ENCODE measurements around the gene CHRNA9.
A peak's percentile ranks its signal among the peaks of the same experiment; 100 is the strongest.
"Not testable (repeated sequence)": the region's sequence is repeated elsewhere in the genome, so short reads cannot be mapped to it uniquely, and the experiment has no call there.

Gene CHRNA9

DNA sequence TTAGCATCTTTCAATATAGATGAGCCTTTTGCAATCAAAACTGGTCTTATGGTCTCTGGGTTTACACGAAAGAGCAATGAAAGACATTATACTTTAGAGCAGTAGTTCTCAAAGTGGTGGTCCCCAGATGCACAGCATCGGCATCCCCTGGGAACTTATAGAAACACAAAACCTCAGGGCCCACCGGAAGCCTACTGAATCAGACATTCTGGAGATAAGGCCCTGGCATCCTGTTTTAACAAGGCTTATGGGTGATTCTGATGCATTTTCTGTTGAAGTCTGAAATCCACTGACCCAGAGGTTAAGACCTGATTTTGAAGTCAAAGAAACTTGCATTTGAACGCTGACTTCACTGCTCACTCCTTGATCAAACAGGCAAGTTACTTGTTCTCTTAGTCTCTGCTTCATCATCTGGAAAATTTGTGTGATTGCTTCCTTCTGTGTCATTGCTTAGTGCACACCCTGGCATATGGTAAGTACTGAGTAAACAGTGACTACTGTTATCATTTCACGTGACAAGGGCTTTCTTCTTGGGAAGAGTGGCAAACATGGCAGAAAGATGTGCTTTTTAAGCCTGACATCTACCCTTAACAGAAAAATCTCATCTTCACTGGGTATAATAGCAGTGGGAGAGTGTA, 14.5 kb downstream of the CHRNA9 start:
- DNase-seq: peak; percentile 11

DNA sequence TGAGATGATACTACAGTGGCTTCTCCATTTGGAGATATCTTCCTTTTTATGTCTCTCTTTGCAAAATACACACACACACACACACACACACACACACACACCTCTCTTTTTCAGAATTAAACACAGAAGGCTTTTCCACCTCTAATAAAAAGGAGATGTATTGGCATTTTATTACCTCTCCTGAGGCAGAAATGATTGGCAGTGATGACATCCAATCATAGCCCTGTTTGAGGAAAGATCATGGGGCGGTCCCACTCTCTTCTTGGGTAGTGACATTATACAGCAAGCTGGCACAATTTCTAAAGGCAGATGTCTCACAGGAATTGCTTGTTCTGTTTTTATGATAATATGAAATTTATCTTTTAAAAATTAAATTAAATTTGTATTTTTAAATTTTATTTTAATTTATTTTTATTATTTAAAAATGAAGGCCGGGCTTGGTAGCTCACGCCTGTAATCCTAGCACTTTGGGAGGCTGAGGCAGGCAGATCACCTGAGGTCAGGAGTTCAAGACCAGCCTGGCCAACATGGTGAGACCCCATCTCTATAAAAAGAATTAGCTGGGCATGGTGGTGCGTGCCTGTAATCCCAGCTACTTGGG, 15.6 kb downstream of the CHRNA9 start:
- no peak for DNase-seq

DNA sequence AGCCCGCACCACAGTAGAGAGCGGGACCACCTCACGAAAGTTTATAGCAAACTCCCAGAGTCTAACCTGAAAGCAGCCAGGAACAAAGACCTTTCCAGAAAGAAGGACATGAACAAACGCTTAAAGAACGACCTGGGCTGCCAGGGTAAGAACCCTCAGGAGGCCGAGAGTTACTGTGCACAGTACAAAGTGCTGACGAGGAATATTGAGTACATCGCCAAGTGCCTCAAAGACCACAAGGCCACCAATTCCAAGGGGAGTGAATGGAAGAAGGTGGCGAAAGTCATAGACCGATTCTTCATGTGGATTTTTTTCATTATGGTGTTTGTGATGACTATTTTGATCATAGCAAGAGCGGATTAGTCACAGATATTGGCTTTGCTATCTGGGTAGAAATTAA, 19.0 kb downstream of the CHRNA9 start:
- no peak for DNase-seq

DNA sequence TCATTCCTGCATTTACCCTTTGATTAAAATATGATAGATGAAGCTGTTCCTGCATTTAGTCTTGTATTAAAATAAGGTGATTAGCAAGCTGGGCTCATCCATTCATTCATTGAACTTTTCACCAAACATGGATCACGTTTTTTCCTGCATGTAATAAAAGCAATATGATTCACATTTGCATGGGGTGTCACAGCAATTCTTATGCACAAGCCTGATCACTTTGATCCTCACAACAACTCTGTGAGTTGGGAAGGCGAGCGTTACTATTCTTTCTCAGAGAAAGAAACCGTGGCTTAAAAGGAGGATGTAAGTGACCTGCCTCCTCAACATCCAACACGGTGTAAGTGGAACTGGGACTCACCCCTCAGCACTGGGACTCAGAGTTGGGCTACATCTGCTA, 20.0 kb downstream of the CHRNA9 start:
- DNase-seq: no peak

DNA sequence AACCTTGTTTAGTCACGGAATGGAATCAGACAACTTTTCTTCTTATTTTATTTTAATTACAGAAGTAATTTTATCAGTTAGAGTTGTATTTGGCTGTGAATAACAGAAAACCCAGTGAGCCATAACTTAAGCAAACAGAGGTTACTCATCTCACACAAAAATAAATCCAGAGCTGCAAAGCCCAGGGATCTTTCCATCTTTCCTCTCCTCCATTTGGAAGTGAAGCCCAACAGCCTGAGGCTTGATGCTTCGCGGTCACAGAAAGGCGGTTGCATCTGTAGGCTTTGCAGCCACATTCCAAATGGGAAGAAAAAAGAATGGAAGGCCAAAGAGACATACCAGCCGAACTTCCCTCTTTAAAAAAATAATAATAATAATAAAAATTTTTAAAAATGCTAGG, 22.6 kb downstream of the CHRNA9 start:
- DNase-seq: no peak

DNA sequence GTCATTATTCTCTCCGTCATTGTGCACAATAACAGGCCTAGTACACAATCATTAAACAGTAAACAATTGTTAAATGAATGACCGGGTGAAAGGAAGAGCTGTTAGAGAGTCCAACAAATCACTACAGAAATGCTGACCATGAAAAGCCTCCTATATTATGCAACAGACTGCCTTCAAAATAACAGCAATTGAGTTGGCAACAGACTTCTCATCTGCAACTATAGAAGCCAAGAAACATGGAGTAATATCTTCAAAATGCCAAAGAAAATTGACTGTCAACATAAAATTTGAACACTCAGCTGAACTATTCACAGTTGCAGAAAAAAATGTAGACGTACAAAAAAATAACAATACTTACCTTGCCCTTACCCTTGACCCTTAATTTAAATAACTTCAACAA, 26.2 kb downstream of the CHRNA9 start:
- no peak for DNase-seq

DNA sequence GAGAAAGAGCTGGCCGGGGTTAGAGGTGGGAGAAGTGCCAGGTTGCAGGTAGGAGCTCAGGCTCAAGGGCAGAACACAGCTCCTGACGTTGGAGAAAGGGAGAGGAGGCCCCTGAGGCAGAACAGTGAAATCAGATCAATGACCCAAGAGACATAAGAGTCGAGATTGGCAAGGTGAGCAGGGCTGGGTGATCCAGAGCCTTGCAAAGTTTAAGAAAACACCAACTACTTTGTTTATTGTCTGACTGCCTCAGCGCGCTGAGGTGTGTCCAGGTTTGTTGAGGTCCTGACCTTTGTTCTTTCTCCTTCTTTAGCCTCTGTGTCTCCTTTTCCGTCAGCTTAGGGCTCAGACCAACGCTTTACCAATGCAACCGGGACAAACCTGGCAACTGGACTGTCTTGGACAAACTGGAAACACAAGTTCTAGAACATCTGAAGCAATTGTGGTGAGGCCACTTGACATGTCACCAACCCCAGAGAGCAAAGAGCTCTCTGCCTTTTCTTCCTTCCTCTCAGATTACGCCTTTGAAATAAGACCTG, 28.3 kb downstream of the CHRNA9 start:
- DNase-seq: no peak

DNA sequence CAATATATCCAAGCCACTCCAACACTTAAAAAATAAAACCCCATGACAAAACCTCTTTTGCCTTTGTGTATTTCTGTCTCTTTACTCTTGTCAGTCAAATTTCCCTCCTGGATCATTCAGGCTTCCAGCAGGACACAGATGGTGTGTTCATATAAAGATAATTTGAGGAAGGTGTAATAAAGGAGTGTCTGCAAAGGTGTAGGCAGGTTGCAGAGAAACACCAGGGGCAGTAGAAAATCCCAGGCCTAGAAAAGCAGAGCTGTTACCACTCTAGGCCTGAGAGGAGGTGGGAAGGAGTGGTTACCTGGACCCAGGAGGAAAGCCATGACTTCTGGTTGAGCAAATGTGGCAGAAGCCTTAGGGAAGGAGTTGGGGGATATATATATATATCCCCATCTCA, 28.8 kb downstream of the CHRNA9 start:
- no peak for DNase-seq

DNA sequence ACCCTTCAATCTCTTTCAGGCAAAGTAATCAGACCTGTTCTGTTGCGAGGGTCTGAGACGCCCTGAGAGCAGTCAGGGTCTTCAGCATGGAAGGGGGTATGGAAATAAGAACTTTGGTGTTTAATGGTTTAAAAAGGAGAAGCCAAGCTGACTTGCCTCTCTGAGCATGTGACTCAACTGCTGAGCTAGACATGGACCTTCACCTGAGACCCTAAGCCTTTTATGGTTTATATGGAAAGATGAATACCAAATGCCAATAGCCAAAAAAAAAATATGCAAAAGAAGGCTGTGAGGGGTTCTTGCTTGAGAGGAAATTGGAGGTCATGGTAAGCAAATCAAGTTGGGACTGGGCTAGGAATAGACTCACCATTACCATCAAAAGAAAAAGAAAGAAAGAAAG, 30.6 kb downstream of the CHRNA9 start:
- DNase-seq: no peak

DNA sequence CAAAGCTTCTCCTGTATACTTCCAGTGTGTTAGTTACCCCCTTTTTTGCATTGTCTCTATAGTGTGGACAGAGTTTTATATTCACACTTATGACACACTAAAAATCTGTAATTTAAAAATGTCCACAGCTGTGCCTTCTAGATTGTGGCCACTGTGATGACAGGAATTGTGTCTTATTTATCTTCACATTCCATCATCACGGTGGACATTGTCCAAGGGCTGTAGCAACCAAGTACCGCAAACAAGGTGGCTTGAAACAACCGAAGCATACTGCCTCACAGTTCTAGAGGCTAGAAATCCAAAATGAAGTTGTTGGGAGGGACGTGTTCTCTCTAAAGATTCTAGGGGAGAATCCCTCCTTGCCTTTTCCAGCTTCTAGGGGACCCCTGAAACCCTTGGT, 32.3 kb downstream of the CHRNA9 start:
- DNase-seq: no peak

DNA sequence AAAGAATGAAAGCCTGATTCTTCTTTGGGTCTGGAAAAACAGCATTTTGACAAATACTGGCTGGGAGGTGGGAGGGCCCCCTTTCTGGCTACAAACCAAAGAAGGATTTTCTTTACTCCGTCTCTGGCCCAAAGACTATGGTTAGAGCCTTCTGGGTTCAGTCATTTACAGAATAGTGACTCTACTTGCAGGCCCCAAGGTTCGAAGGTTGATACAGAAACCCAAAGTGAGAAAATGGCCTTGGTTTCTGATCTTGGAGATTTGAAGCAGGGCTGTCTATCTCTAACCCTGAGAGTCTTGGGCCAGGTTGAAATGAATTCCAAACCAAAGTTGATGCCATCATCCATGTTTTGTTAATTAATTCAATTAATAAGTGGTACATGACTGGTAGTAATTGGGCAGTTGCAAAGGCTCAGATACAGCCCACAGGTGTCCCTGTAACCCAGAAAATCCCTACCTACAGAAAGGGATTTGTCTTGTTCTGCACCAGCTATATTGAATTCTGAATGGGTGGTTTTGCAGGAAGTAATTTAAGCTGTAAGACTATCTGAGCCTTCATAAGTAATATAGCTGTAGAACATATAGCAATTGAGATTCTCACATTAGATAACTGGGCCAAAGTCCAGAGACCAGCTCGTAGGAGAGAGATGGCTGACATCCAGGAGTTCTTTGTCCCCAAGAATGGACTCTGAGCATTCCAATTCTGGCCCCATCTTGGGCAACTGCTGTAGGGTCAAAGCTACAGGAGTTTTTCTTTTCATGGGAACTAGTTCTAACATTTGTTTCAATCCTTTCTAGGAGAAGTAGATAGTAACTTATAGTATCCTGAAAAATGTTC, 34.5 kb downstream of the CHRNA9 start:
- no peak for DNase-seq

DNA sequence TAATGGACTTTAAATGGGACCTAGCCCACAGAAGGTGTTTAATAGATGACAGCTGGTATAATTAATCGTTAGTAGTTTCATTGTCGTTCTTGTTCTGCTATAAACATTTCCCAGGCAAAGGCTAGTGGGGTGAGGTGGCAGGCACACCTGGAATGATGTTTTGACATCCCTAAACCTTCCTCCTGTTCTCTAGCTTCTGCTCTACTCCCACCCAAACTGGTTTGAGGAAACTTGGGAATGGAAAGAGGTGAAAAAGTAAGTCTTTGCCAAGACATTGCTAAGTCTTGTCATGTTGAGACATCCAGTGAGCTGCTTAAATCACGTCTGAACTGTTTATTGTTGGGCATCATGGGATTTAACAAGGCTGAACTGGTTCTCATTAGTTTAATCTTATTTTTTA, 37.5 kb downstream of the CHRNA9 start:
- no peak for DNase-seq

DNA sequence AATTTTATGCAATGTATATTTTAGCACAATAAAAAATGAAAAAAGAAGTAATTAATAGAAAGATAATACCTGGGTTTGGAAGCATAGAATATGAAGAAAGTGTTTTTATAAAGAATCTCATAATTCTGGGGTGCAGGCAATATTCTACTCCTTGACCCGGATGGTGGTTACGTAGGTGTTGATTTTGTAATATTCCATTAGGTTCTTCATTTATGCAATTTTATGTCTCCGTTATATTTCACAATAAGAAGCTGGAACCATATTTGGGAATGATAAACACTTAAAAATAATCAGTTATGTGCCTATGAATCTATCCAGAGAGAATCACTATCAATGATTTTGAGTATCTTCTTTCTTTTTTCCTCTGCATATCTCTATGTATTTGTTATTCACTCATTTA, 38.5 kb downstream of the CHRNA9 start:
- DNase-seq: no peak

DNA sequence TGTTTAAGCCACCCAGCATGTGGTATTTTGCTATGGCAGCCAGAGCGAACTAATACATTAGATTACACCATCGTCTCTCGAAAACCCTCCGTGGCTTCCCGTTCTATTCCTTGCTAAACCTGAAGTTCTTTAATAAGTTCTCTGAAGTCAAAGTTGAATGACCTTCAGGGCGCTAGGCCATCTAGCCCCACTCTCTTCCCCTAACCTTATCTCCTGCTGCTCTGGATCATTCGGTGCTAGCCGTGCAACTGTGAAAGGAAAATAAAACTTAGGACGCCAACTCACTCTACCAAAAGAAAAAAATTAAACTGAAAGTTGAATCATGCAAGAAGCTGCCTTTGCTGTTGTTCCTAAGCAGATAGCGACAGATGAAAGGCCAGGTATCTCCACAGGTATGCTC, 40.0 kb downstream of the CHRNA9 start:
- no peak for DNase-seq

DNA sequence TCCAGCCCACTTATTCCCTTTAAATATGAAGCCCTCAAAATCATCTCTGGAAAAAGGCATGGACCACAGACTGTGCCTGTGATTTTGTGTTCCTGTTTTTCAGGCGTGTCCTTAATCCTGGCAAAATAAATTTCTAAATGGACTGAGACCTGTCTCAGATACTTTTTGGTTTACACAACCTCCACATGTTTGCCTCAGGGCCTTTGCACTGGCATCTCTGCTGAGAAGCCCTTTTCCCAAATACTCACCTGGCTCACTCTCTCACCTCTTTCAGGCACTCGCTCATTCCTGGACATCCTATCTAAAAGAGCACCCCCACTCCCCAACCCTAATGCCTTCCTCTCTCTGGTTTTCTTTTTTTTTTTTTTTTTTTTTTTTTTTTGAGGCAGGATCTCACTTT, 40.5 kb downstream of the CHRNA9 start:
- DNase-seq: no peak

DNA sequence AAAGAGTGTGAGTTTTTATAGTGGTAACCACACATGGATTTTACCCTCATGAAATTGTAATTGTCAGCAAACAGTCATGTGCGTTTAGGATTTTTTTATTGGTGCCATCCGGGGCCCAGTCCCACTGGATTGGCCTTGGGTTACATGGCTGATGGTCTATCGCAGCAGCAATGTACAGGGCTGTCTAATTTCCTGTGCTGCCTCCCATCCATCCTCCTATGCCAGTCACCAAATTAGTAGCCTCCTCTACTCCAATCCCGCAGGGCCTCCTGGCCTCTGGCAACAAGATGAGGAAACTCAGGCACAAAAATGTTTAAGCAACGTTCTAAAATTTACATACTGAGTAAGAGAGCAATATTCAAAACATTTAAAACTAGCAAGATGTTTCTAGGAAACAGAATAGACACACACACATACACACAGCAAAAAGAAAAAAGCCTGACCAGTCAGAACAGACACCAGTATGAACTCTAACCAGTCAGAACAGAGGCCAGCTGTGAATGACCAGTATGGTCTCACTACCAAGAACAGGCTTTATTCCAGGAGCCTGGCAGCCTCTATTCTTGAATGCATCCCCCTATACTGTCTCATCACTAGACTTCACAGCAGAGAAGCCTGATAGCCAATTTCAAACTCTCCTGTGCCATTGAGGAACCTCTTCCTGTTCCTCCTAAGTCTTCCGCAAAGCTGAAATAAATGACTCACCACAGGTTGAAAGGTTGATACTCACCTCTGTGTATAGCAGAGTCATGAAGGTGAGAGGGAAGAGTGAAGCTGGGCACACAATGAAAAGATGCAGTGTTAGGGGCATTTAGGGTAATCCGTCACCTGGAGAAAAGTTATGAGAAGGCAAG, 42.6 kb downstream of the CHRNA9 start:
- no peak for DNase-seq

DNA sequence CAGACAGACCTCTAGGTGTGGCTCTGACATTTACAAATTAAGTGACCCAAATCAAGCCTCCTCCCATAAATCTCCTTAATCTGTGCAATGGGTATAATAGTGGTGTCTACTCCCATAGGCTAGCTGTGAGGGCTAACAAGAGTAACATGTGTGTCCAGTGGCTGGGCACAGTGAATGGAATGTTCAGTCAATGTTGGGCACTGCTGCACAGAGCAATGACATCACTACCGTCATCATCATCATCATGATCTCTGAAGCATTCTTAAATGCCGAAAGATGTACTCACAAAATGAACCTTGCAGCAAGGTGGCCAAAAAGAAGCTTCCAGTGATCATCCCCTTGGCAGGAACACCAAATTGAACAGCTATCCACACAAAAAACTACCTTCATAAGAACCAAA, 43.5 kb downstream of the CHRNA9 start:
- DNase-seq: no peak

DNA sequence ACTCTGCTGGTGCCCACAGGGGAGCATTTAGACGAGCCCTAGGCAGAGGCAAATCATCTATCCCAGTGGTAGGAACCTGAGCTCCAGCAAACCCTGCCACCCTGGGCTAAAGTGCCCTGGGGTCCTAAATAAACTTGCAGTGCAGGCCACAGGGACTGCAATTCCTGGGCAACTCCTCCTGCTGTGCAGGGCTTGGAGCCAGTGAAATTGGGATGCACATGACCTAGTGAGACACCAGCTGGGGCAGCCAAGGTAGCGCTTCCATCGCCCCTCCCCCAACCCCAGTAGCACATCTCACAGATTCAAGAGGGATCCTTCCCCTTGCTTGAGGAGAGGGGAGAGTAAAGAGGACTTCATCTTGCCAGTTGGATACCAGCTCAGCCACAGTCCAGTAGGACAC, 44.1 kb downstream of the CHRNA9 start:
- no peak for DNase-seq

DNA sequence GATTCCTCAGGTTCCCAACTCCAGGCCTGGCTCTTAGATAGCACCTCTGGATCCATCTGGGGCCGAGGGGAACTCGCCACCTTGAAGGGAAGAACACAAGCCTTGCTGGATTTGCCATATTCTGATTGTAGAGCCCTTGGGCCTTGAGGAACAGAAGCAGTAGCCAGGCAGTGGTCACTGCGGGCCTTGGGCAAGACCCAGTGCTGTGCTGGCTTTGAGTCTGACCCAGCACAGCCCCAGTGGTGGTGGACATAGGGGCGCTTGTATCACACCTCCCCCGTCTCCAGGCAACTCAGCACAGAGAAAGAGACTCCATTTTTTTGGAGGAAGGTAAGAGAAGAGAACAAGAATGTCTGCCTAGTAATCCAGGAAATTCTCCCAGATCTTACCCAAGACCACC, 45.5 kb downstream of the CHRNA9 start:
- DNase-seq: no peak

DNA sequence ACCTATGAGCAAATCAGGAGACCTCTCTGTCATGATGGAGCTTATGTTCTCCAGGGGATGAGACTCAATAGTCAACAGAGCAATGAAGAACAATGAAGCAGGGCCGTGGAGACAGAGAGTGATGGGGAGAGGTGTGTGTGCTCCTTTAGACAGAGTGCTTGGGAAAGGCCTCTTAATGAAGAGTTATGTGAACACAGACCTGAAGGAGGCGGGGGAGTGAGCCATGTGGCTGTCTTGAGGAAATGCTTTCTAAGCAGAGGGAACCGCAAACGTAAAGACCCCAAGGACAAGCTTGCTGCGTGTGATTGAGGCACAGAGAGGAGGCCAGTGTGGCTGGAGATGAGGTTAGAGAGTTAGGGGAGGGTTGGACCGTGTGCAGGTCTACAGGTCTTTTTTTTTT, 53.1 kb downstream of the CHRNA9 start:
- DNase-seq: no peak

DNA sequence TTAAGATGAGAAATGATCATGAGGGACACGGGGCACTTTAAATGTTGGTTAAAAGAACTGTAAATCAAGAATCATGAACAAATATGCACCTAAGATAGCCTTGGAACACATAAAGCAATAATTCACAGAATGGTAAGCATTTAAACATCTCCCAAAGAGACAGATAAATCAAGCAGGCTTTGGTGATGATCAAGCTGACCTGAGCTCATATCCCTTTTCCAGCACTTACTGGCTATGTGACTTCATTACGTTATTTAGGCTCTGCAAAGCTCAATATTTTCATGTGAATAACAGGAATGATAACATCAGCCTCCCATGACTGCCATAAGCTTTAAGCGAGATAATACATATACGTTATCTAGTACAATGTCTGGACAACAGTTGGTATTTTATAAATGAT, 54.9 kb downstream of the CHRNA9 start:
- no peak for DNase-seq

DNA sequence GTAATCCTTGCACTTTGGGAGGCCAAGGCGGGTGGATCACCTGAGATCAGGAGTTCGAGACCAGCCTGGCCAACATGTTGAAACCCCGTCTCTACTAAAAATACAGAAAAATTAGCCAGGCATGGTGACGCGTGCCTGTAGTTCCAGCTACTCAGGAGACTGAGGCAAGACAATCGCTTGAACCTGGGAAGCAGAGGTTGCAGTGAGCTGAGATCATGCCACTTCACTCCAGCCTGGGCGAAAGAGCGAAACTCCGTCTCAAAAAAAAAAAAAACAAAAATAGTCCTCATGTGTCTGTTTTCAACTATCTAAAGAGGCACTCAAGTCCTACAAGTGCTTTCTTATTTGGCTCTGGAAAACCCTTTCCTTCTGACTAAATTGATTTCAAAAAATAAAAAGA, 57.1 kb downstream of the CHRNA9 start:
- DNase-seq: not testable (repeated sequence)

DNA sequence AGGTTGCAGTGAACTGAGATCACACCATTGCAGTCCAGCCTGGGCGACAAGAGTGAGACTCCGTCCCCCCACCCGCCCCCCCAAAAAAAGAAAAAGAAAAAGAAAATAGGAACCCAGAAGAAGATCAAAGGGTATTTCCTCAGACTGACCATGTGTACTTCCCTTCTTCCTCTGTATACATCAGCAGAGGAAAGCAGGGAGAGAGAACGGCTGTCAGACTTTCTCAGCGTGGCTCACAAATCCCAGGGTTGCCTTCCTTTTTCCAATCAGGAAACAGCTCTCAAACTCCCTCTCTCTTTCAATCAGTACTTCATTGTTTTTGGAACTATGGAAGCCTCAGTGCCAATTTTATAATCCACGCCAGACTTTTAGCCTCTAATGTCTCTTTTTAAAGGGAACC, 59.1 kb downstream of the CHRNA9 start:
- no peak for DNase-seq

Data from NCI-H774 (cell line).